HEK293T (cell line): ENCODE data around the gene TLNRD1.

Source experiments
- CTCF ChIA-PET: fragments of 350-600 bp; formaldehyde crosslinking; extraction: SDS; loops from one replicate; lab custom pipeline; 2021; ENCODE audit warnings: antibody characterized with exemption, inconsistent platforms; lab: Yijun Ruan, JAX
- POLR2A ChIA-PET: fragments of 350-600 bp; formaldehyde crosslinking; extraction: SDS; loops from one replicate; lab custom pipeline; 2020; ENCODE audit warnings: antibody characterized with exemption, inconsistent platforms; lab: Yijun Ruan, JAX
- DNase-seq: peaks from one replicate; pipeline ENCODE4 v3.0.0; 2012; ENCODE audit warnings: mixed read lengths; ENCODE audit errors: extremely low spot score
- ARNT ChIP-seq: fragments of 450-650 bp; IDR thresholded peaks from 2 replicates; pipeline ENCODE4 v1.6.1; 2017; ENCODE audit warnings: mild to moderate bottlenecking
- BHLHE40 ChIP-seq: fragments of 450-650 bp; IDR thresholded peaks from 2 replicates; pipeline ENCODE4 v1.6.1; 2016; ENCODE audit warnings: mild to moderate bottlenecking, moderate library complexity, borderline replicate concordance
- CTBP1 ChIP-seq: fragments of 450-650 bp; IDR thresholded peaks from 2 replicates; pipeline ENCODE4 v1.6.1; 2016; ENCODE audit warnings: borderline replicate concordance
- ELF4 ChIP-seq: fragments of 450-650 bp; IDR thresholded peaks from 2 replicates; pipeline ENCODE4 v1.6.1; 2017; ENCODE audit warnings: antibody characterized with exemption
- FOXA1 ChIP-seq: fragments of 450-650 bp; IDR thresholded peaks from 2 replicates; pipeline ENCODE4 v1.6.1; 2016; ENCODE audit warnings: mild to moderate bottlenecking
- FOXK2 ChIP-seq: fragments of 450-650 bp; IDR thresholded peaks from 2 replicates; pipeline ENCODE4 v1.6.1; 2016; ENCODE audit warnings: mild to moderate bottlenecking
- FOXM1 ChIP-seq: fragments of 450-650 bp; IDR thresholded peaks from 2 replicates; pipeline ENCODE4 v1.6.1; 2017; ENCODE audit warnings: mild to moderate bottlenecking, borderline replicate concordance
- HDGF ChIP-seq: fragments of 450-650 bp; IDR thresholded peaks from 2 replicates; pipeline ENCODE4 v1.6.1; 2017; ENCODE audit warnings: antibody characterized with exemption, borderline replicate concordance
- L3MBTL2 ChIP-seq: fragments of 450-650 bp; conservative IDR thresholded peaks from 2 replicates; pipeline ENCODE4 v1.6.1; 2016; ENCODE audit warnings: mild to moderate bottlenecking
- LEF1 ChIP-seq: fragments of 450-650 bp; IDR thresholded peaks from 2 replicates; pipeline ENCODE4 v1.6.1; 2017; ENCODE audit warnings: mild to moderate bottlenecking, borderline replicate concordance
- NFRKB ChIP-seq: fragments of 450-650 bp; IDR thresholded peaks from 2 replicates; pipeline ENCODE4 v1.6.1; 2016; ENCODE audit warnings: mild to moderate bottlenecking, moderate library complexity
- SP1 ChIP-seq: fragments of 450-650 bp; IDR thresholded peaks from 2 replicates; pipeline ENCODE4 v1.6.1; 2017
- SUZ12 ChIP-seq: fragments of 450-650 bp; IDR thresholded peaks from 2 replicates; pipeline ENCODE4 v1.6.1; 2016; ENCODE audit warnings: mild to moderate bottlenecking
- TARDBP ChIP-seq: fragments of 450-650 bp; IDR thresholded peaks from 2 replicates; pipeline ENCODE4 v1.6.1; 2016
- ZNF384 ChIP-seq: fragments of 450-650 bp; IDR thresholded peaks from 2 replicates; pipeline ENCODE4 v1.6.1; 2016
- TF ChIP-seq, protein P1 (sequence below): fragments of 450-650 bp; IDR thresholded peaks from 2 replicates; pipeline ENCODE4 v1.6.1; 2016

The TLNRD1 gene

DNA sequence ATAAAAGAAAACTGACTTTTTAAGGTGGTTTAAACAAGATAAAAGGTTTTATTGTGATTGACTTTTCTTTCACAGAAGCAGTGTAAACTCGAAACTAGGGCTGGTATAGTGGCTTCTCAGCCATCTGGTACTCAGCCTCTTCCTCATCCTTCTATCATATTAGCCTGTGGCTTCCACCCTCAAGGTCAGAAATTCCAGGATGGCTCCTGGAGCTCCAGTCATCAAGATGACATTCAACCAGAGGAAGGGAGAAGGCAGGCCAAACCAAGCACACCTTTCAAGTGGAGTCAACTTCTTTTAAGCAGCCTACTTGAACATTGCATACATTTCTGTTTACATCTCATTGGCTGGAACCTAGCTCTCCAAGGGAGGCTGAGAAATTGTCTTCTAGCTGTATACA, 9.8 kb upstream of the TLNRD1 start:
- TF ChIP-seq TARDBP (no peak), ZNF384 (no peak), SUZ12 (no peak), BHLHE40 (no peak), ELF4 (no peak), FOXK2 (no peak)
- POLR2A ChIA-PET, result interaction anchor here (0.6 to 3.3 kb wide), 5 partner anchors 10 to 272 kb away, joined by 3 to 34 read pairs (median 4); partner anchors contain the start of gene TLNRD1
- CTCF ChIA-PET, result interaction anchor here (0.7 to 3.0 kb wide), 4 partner anchors 11 to 275 kb away, joined by 3 to 14 read pairs (median 4); no protein-coding TSS in a partner anchor
- DNase-seq, result no peak

DNA sequence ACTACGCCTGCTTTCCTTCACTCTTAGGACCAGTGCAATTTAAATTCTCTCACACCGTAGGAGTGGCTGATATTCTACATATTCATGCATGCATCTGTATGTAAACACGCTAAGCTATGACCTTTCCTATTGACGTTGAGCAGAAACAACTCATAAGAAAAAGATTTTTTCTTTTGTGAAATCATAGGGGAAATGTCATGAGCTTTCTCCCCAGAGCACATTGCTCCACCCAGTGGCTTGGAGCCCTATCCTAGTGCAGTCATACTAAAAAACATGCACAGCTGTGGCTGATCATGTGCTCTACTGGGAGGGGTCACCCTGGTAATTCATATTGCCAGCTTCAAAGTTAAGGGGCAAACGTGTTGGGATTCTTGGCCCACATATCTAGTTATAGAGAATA, 9.3 kb upstream of the TLNRD1 start:
- no peak for DNase-seq
- ChIA-PET POLR2A (interaction anchor here (0.6 to 3.3 kb wide), 4 partner anchors 9 to 271 kb away, joined by 3 to 34 read pairs (median 4); partner anchors contain the start of gene TLNRD1), CTCF (interaction anchor here (0.7 to 3.0 kb wide), 5 partner anchors 11 to 275 kb away, joined by 3 to 14 read pairs (median 3); no protein-coding TSS in a partner anchor)
- TF ChIP-seq SP1, result no peak
- no peak for TF ChIP-seq BHLHE40
- TF ChIP-seq, protein P1, sequence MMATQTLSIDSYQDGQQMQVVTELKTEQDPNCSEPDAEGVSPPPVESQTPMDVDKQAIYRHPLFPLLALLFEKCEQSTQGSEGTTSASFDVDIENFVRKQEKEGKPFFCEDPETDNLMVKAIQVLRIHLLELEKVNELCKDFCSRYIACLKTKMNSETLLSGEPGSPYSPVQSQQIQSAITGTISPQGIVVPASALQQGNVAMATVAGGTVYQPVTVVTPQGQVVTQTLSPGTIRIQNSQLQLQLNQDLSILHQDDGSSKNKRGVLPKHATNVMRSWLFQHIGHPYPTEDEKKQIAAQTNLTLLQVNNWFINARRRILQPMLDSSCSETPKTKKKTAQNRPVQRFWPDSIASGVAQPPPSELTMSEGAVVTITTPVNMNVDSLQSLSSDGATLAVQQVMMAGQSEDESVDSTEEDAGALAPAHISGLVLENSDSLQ, result no peak
- no peak for TF ChIP-seq ZNF384
- no peak for TF ChIP-seq FOXK2
- TF ChIP-seq ELF4, result no peak
- TF ChIP-seq FOXA1, result no peak
- TF ChIP-seq ARNT, result no peak

DNA sequence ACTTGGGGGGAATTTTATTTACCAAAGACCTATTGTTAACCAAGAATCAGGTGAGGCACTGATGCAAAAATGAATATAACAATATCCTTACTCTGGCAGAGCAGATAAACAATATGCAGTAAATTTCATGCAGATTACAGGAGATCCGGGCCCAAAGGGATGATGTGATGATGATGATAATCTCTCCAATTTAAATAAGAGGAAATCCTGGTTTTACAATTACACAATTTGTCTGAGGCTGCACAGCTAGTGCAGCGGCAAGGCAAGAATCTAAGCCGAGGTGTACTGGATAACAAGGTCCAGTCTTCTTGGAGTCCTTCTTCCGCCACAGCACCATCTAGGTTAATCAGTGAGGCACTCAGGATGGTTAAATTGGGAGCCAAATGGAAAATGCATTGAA, 8.7 kb upstream of the TLNRD1 start:
- TF ChIP-seq BHLHE40 (no peak), FOXK2 (no peak), CTBP1 (no peak), ZNF384 (no peak), HDGF (no peak), FOXM1 (no peak), SP1 (no peak), ARNT (no peak), ELF4 (no peak), FOXA1 (no peak), LEF1 (no peak), NFRKB (no peak), TARDBP (no peak), L3MBTL2 (no peak), SUZ12 (no peak)
- TF ChIP-seq, protein P1, result no peak
- no peak for DNase-seq
- CTCF ChIA-PET, result interaction anchor here (0.7 to 3.0 kb wide), 4 partner anchors 13 to 274 kb away, joined by 3 to 14 read pairs (median 4); no protein-coding TSS in a partner anchor
- POLR2A ChIA-PET, result interaction anchor here (1.2 to 3.3 kb wide), 3 partner anchors 9 to 119 kb away, joined by 3 to 34 read pairs (median 5); partner anchors contain the start of gene TLNRD1

DNA sequence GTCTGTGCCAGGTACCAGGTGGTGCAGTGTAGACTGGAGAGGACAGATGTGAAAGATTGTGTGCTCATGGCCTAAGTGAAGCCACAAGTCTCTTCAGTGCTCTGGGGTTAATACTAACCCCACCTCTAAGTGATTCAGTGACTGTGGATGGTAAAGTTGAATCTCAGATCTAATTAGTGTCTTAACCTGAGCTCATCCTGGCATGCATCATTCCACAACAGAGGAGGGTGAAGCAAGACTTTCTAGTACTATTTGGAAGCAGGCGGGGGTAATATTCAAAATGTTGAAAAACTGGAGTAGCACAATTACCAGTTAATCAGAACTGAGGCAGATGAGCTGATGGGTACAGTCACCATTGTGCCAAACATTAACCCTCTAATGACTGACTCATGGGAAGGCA, 8.3 kb upstream of the TLNRD1 start:
- ChIA-PET CTCF (interaction anchor here (3.0 kb wide), 1 partner anchor 274 kb away, joined by 14 read pairs; no protein-coding TSS in a partner anchor), POLR2A (interaction anchor here (3.3 kb wide), 1 partner anchor 8 kb away, joined by 34 read pairs; the partner anchor contains the start of gene TLNRD1)
- TF ChIP-seq BHLHE40 (no peak), ARNT (no peak), TARDBP (no peak), HDGF (no peak), SP1 (no peak), LEF1 (no peak), SUZ12 (no peak)
- DNase-seq, result no peak

DNA sequence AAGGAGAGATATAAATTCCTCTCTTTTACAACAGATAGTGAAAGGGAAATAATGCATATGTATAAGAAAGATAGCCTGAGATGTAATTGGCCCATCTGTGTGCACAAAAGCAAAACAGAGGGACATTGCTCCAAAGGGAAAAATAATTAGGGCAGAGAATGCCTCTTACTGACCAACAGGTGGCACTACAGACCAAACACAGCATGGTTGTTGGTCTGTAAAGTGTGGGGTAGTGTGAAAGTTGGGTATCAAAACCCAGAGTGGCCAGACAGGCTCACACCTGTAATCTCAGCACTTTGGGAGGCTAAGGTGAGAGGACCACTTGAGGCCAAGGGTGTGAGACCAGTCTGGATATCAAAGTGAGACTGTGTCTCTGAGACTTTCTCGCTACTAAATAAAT, 4.5 kb upstream of the TLNRD1 start:
- ChIA-PET POLR2A (no interaction called here), CTCF (no interaction called here)
- no peak for DNase-seq
- TF ChIP-seq ARNT (no peak), FOXM1 (no peak)

DNA sequence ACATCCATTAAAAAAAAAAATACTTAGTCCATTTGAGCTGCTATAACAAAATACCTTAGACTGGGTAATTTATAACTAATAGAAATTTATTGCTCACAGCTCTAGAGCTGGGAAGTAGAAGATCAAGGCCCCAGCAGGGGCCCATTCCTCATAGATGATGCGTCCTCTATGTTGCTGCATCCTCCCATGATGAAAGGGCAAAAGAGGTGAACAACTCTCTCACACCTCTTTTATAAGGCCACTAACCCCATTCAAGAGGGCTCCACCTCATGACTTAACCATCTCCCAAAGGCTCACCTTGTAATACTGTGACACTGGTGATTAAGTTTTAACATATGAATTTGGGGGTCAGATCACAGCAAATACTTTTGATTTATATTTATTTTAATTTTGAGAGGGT, 3.0 kb upstream of the TLNRD1 start:
- no peak for DNase-seq
- CTCF ChIA-PET, result interaction anchor here (0.6 kb wide), 1 partner anchor 857 kb away, joined by 3 read pairs; no protein-coding TSS in a partner anchor
- POLR2A ChIA-PET, result no interaction called here
- TF ChIP-seq BHLHE40, result no peak
- TF ChIP-seq SUZ12, result no peak
- TF ChIP-seq SP1, result no peak
- TF ChIP-seq LEF1, result no peak
- no peak for TF ChIP-seq ZNF384
- TF ChIP-seq, protein P1, result no peak
- no peak for TF ChIP-seq ARNT
- TF ChIP-seq FOXM1, result no peak
- TF ChIP-seq FOXK2, result no peak
- no peak for TF ChIP-seq ELF4
- no peak for TF ChIP-seq FOXA1
- TF ChIP-seq HDGF, result no peak
- TF ChIP-seq CTBP1, result no peak

DNA sequence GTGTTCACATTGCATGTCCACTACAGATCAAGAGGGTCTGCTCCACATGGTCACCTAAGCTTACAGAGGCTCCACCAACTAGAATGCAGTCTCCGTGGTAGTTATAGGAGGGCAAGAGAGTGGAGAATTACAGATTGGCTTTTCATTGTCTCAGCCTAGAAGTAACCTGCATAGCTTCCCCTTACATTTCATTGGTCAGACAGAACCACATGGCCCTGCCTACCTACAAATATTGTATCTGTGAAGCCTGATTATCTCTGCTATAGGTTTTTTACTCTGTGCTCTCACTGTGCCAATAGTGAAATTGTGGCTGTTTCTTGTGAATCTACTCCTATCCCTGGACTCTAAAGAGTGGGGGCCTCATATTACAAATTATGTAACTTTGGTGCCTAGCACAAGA, 2.5 kb upstream of the TLNRD1 start:
- no peak for TF ChIP-seq ZNF384
- TF ChIP-seq FOXK2, result no peak
- TF ChIP-seq L3MBTL2, result no peak
- TF ChIP-seq NFRKB, result no peak
- TF ChIP-seq BHLHE40, result no peak
- TF ChIP-seq CTBP1, result no peak
- POLR2A ChIA-PET, result no interaction called here
- no peak for DNase-seq
- CTCF ChIA-PET, result interaction anchor here (0.6 kb wide), 1 partner anchor 117 kb away, joined by 3 read pairs; no protein-coding TSS in a partner anchor
